ENCODE results near the gene COL6A1. TPM values are rescaled to one million over a fixed set of nuclear protein-coding genes. Genes with fewer than 3 reads are reported as not detected.

The COL6A1 gene
- total RNA-seq, 1 experiment from 2014 or later, result 87.5 TPM

DNA sequence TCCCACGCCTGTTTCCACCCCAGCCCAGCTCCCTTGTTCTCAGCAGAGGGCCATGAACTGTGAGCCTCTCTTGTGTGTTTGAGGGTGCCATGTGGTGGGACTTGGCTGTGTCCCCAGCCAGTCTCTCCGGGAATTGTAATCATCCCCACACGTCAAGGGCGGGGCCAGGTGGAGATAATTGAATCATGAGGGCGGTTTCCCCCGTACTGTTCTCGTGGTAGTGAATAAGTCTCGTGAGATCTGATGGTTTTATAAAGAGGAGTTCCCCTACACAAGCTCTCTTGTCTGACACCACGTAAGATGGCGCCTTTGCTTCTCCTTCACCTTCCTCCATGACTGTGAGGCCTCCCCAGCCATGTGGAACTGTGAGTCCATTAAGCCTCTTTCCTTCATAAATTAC, 59.1 kb downstream of the COL6A1 start:
- ATAC-seq, result no peak
- Histone ChIP-seq H3K79me2 (ENCODE audit: insufficient read depth, low read length) (no peaks in the 10 kb centered on the region), H3K27me3 (ENCODE audit: insufficient read depth, low read length) (no peaks in the 10 kb centered on the region), H3K27ac (ENCODE audit: low read depth, low read length) (no peak overlapping the region), H3K9me3 (ENCODE audit: control insufficient read depth in 1 of 2, insufficient read depth in 1 of 2, low read depth in 1 of 2, low read length in 2 of 2) (no peaks in the 10 kb centered on the region), H3K9ac (ENCODE audit: low read length) (no peak overlapping the region), H3K9me2 (ENCODE audit: insufficient read depth) (no peaks in the 10 kb centered on the region), H3K36me3 (ENCODE audit: control insufficient read depth in 1 of 2, insufficient read depth in 2 of 2, low read length in 2 of 2) (no peaks in the 10 kb centered on the region), H2AFZ (ENCODE audit: low read depth, low read length, poor library complexity, severe bottlenecking) (no peak overlapping the region), H3K4me1 (ENCODE audit: control insufficient read depth in 1 of 2, insufficient read depth in 2 of 2, low read length in 2 of 2) (no peaks in the 10 kb centered on the region), H3K4me3 (replicated peaks in 1 of 2; ENCODE audit: low read depth in 1 of 2, low read length in 2 of 2) (no peak overlapping the region), H3K4me2 (ENCODE audit: low read length) (no peak overlapping the region), H4K20me1 (ENCODE audit: insufficient read depth) (no peaks in the 10 kb centered on the region)
- no TSS peak for BruUV-seq (replicated peaks)
- no peak for TF ChIP-seq RAD21 (IDR thresholded peaks at IDR 0.05; ENCODE audit: low read depth)
- no peak for TF ChIP-seq POLR2A (IDR thresholded peaks at IDR 0.05; ENCODE audit: borderline replicate concordance, extremely low read depth, insufficient read depth, insufficient read length)
- no peak for TF ChIP-seq YY1 (IDR thresholded peaks at IDR 0.05; ENCODE audit: extremely low read depth, insufficient replicate concordance, low read depth, low read length)
- TF ChIP-seq, protein P1, sequence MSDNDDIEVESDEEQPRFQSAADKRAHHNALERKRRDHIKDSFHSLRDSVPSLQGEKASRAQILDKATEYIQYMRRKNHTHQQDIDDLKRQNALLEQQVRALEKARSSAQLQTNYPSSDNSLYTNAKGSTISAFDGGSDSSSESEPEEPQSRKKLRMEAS (IDR thresholded peaks at IDR 0.05), result no peak
- no peak for TF ChIP-seq SIN3A (IDR thresholded peaks at IDR 0.05; ENCODE audit: low read depth)
- no peak for TF ChIP-seq TCF7L2 (IDR thresholded peaks at IDR 0.05; ENCODE audit: borderline replicate concordance, extremely low read depth, insufficient read depth, insufficient read length)
- no peak for TF ChIP-seq ATF3 (IDR thresholded peaks at IDR 0.05)
- no peak for TF ChIP-seq CEBPB (IDR thresholded peaks at IDR 0.05; ENCODE audit: low read depth)
- no peak for TF ChIP-seq FOSL1 (IDR thresholded peaks at IDR 0.05; ENCODE audit: low read depth)
- TF ChIP-seq, protein P2, sequence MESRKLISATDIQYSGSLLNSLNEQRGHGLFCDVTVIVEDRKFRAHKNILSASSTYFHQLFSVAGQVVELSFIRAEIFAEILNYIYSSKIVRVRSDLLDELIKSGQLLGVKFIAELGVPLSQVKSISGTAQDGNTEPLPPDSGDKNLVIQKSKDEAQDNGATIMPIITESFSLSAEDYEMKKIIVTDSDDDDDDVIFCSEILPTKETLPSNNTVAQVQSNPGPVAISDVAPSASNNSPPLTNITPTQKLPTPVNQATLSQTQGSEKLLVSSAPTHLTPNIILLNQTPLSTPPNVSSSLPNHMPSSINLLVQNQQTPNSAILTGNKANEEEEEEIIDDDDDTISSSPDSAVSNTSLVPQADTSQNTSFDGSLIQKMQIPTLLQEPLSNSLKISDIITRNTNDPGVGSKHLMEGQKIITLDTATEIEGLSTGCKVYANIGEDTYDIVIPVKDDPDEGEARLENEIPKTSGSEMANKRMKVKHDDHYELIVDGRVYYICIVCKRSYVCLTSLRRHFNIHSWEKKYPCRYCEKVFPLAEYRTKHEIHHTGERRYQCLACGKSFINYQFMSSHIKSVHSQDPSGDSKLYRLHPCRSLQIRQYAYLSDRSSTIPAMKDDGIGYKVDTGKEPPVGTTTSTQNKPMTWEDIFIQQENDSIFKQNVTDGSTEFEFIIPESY (IDR thresholded peaks at IDR 0.05; ENCODE audit: extremely low read depth, insufficient replicate concordance, low read length), result no peak
- no peak for TF ChIP-seq SRF (IDR thresholded peaks at IDR 0.05; ENCODE audit: low read depth)
- TF ChIP-seq POLR2AphosphoS5 (IDR thresholded peaks at IDR 0.05; ENCODE audit: low read depth, low read length), result no peak
- ChIA-PET RAD21 (ENCODE audit: low non-redundant PET in 1 of 2, low total read pairs in 2 of 2, uncharacterized antibody in 2 of 2, unreplicated experiment in 2 of 2) (no interaction called here), CTCF (no interaction called here), POLR2A (no interaction called here)
- intact Hi-C loops (cut with micrococcal nuclease), result no loop called here
- DNase-seq (ENCODE audit: low read depth, low spot score), result no peak
